OCI-LY7 (cell line): Measurements from ENCODE around the gene FRMD3. TPM values are rescaled to one million over a fixed set of nuclear protein-coding genes. Genes with fewer than 3 reads are reported as not detected.

Experiments
- BruUV-seq: library from RNA; stranded (reverse); fragments of 400-500 nt; replicated peaks from 2 replicates; lab custom pipeline; 2021; lab: Mats Ljungman, UMichigan
- CTCF ChIA-PET: fragments of 300-600 bp; sonication (Branson Sonifier 250); formaldehyde crosslinking; loops from one replicate; lab custom pipeline; 2022; ENCODE audit warnings: antibody characterized with exemption; ENCODE audit not compliant: unreplicated experiment; lab: Charles Lee
- POLR2A ChIA-PET: fragments of 300-600 bp; sonication (Branson Sonifier 250); formaldehyde crosslinking; loops from one replicate; lab custom pipeline; 2022; ENCODE audit warnings: antibody characterized with exemption; lab: Charles Lee
- DNase-seq: peaks from one replicate; pipeline ENCODE4 v3.0.0-alpha.2; 2015; ENCODE audit warnings: low spot score
- H2AFZ ChIP-seq: fragments of 200-600 bp; sonication (generic), shearing (Covaris generic); 2 replicates; pipeline ENCODE4 v1.6.1; 2014; ENCODE audit warnings: mild to moderate bottlenecking, antibody characterized with exemption, low read length, moderate library complexity
- H3K27ac ChIP-seq: fragments of 200-600 bp; sonication (generic); 2 replicates; pipeline ENCODE4 v1.5.1; 2014; ENCODE audit warnings: mixed run types, low read depth, mild to moderate bottlenecking, moderate library complexity, low read length, inconsistent platforms; ENCODE audit not compliant: poor library complexity, severe bottlenecking
- H3K36me3 ChIP-seq: fragments of 200-600 bp; sonication (generic); 2 replicates; pipeline ENCODE4 v1.6.1; 2014; ENCODE audit warnings: mild to moderate bottlenecking, antibody characterized with exemption, low read length, moderate library complexity, mixed read lengths; ENCODE audit not compliant: insufficient read depth
- H3K4me1 ChIP-seq: fragments of 200-600 bp; sonication (generic); 2 replicates; pipeline ENCODE4 v1.5.1; 2014; ENCODE audit warnings: mild to moderate bottlenecking, low read length; ENCODE audit not compliant: insufficient read depth, poor library complexity, severe bottlenecking
- H3K4me2 ChIP-seq: fragments of 200-600 bp; sonication (generic); 2 replicates; pipeline ENCODE4 v1.6.1; 2014; ENCODE audit warnings: mild to moderate bottlenecking, low read length
- H3K4me3 ChIP-seq: fragments of 200-600 bp; sonication (generic); 2 replicates; pipeline ENCODE4 v1.5.1; 2014; ENCODE audit warnings: mild to moderate bottlenecking, low read depth, low read length; ENCODE audit not compliant: poor library complexity, severe bottlenecking
- H3K79me2 ChIP-seq: fragments of 200-600 bp; sonication (generic); 2 replicates; pipeline ENCODE4 v1.6.1; 2016; ENCODE audit warnings: low read depth, mild to moderate bottlenecking, low read length, moderate library complexity, mixed read lengths; ENCODE audit not compliant: insufficient read depth
- H3K9me2 ChIP-seq: fragments of 200-600 bp; sonication (generic); 2 replicates; pipeline ENCODE4 v1.6.1; 2016; ENCODE audit warnings: mild to moderate bottlenecking, low read length, mixed read lengths; ENCODE audit not compliant: insufficient read depth
- H3K9me3 ChIP-seq: fragments of 200-600 bp; sonication (generic); 2 replicates; pipeline ENCODE4 v1.6.1; 2014; ENCODE audit warnings: mild to moderate bottlenecking, mixed run types, low read length, mixed read lengths
- H4K20me1 ChIP-seq: fragments of 200-600 bp; sonication (generic); 2 replicates; pipeline ENCODE4 v1.6.1; 2014; ENCODE audit warnings: mild to moderate bottlenecking, antibody characterized with exemption, low read length, moderate library complexity, mixed read lengths; ENCODE audit not compliant: insufficient read depth
- EZH2phosphoT487 ChIP-seq: fragments of 200-600 bp; sonication (generic); IDR thresholded peaks from 2 replicates; pipeline ENCODE4 v1.6.1; 2018; ENCODE audit warnings: low read depth, borderline replicate concordance, mild to moderate bottlenecking, mixed run types, antibody characterized with exemption, low read length, moderate library complexity, mixed read lengths
- intact Hi-C: fragments of 100-400 bp; cut with micrococcal nuclease; formaldehyde crosslinking; loops from one replicate; pipeline ENCODE4 v1.10.0; 2022; ENCODE audit not compliant: unreplicated experiment
- total RNA-seq, 2 experiments: library from RNA; depleted of rRNA in 1 of 2; stranded (reverse); fragments of >200 nt in 1 of 2; shearing (Covaris generic) in 1 of 2; gene quantifications; 2 replicates each; pipeline ENCODE4 v1.2.3, GENCODE V29; 2014 to 2022
- TF ChIP-seq, protein P1 (sequence below): fragments of 200-600 bp; sonication (generic); conservative IDR thresholded peaks from 2 replicates; pipeline ENCODE4 v1.5.1; 2014; ENCODE audit warnings: mild to moderate bottlenecking, antibody characterized with exemption, low read length, moderate library complexity, mixed read lengths

Gene FRMD3
- total RNA-seq, 2 experiments from 2014 or later: 0.48 to 1.4 TPM

DNA sequence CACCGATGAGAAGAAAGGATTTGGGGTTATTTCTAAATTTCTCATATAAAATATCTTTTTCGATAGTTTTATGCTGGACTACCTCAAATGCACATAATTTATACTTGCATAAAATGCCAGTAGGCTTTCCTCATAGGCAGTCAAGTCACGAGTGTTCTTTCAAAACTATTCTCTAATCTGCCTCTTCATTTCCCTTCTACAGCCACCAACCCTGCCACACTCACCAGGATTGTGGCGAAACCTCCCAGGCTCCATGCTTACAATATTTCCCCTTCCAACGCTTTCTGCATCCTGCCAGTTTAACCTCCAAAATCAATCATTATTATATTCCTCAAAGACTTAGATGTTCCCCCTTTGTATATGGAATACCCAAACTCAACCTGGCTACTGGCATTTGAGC, 65.4 kb downstream of the FRMD3 start:
- Histone ChIP-seq H3K4me1 (no peaks in the 10 kb centered on the region), H3K9me3 (no peaks in the 10 kb centered on the region), H3K9me2 (no peaks in the 10 kb centered on the region), H3K79me2 (no peaks in the 10 kb centered on the region), H2AFZ (no peak overlapping the region), H3K4me2 (no peak overlapping the region), H4K20me1 (no peaks in the 10 kb centered on the region), H3K36me3 (no peaks in the 10 kb centered on the region), H3K27ac (no peak overlapping the region), H3K4me3 (no peak overlapping the region)
- ChIA-PET POLR2A (no interaction called here), CTCF (no interaction called here)
- DNase-seq: no peak
- no TSS peak for BruUV-seq
- intact Hi-C loops: no loop called here
- TF ChIP-seq EZH2phosphoT487: no peak
- TF ChIP-seq, protein P1, sequence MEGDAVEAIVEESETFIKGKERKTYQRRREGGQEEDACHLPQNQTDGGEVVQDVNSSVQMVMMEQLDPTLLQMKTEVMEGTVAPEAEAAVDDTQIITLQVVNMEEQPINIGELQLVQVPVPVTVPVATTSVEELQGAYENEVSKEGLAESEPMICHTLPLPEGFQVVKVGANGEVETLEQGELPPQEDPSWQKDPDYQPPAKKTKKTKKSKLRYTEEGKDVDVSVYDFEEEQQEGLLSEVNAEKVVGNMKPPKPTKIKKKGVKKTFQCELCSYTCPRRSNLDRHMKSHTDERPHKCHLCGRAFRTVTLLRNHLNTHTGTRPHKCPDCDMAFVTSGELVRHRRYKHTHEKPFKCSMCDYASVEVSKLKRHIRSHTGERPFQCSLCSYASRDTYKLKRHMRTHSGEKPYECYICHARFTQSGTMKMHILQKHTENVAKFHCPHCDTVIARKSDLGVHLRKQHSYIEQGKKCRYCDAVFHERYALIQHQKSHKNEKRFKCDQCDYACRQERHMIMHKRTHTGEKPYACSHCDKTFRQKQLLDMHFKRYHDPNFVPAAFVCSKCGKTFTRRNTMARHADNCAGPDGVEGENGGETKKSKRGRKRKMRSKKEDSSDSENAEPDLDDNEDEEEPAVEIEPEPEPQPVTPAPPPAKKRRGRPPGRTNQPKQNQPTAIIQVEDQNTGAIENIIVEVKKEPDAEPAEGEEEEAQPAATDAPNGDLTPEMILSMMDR: no peak

GRCh38 chr9:83472221-83472665, 66.0 kb downstream of the FRMD3 start:
- H3K4me2 ChIP-seq: no peak overlapping the region
- H3K4me3 ChIP-seq: no peak overlapping the region
- intact Hi-C loops: no loop called here
- no peaks in the 10 kb centered on the region for H3K36me3 ChIP-seq
- no peaks in the 10 kb centered on the region for H3K79me2 ChIP-seq
- no peak overlapping the region for H3K27ac ChIP-seq
- TF ChIP-seq, protein P1: no peak
- no peak for TF ChIP-seq EZH2phosphoT487
- no TSS peak for BruUV-seq
- H3K4me1 ChIP-seq: no peaks in the 10 kb centered on the region
- H4K20me1 ChIP-seq: no peaks in the 10 kb centered on the region
- H3K9me3 ChIP-seq: no peaks in the 10 kb centered on the region
- no peak overlapping the region for H2AFZ ChIP-seq
- POLR2A ChIA-PET: no interaction called here
- no peak for DNase-seq
- no peaks in the 10 kb centered on the region for H3K9me2 ChIP-seq
- CTCF ChIA-PET: no interaction called here

DNA sequence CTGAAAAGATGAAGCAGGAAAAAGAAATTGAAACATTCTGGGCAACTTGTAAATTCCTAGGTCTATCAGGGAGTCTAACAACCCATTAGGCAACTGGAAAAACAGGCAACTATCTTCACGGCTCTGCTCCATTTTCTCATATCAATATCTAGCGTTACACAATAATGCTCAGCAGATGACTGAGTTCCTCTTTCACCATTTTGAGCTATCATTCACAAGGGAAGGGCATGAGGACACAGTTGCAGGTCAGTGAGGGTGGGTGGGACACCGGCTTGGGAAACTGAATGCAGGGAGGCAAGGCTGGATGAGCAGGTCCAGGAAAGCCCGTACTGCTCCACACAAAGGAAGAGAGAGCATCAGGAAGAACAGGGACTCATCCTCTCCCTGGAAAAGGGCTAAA, 67.0 kb downstream of the FRMD3 start:
- Histone ChIP-seq H3K9me2 (no peaks in the 10 kb centered on the region), H3K4me3 (no peak overlapping the region), H2AFZ (no peak overlapping the region), H3K4me1 (no peaks in the 10 kb centered on the region), H3K9me3 (no peaks in the 10 kb centered on the region), H3K27ac (no peak overlapping the region), H3K79me2 (no peaks in the 10 kb centered on the region), H3K36me3 (no peaks in the 10 kb centered on the region), H4K20me1 (no peaks in the 10 kb centered on the region), H3K4me2 (no peak overlapping the region)
- no TSS peak for BruUV-seq
- intact Hi-C loops: no loop called here
- POLR2A ChIA-PET: no interaction called here
- TF ChIP-seq, protein P1: no peak
- no peak for TF ChIP-seq EZH2phosphoT487
- no peak for DNase-seq
- CTCF ChIA-PET: no interaction called here
